Ureter (tissue), 1 donor: ENCODE measurements around the gene RPGRIP1L. TPM values are rescaled to one million over a fixed set of nuclear protein-coding genes. Genes with fewer than 3 reads are reported as not detected.

Experiments used
- total RNA-seq: library from RNA; stranded (reverse); gene quantifications from one replicate; pipeline ENCODE4 v1.2.4, GENCODE V29; 2023
- donor health status: DM: yes; HTN: yes; CAD: no.

The RPGRIP1L gene
- total RNA-seq, 1 donor from 2014 or later = 14.1 TPM

Other genes starting within 250 kb of the RPGRIP1L start
- 59.6 TPM for gene AKTIP, start 200.7 kb downstream of the RPGRIP1L start, total RNA-seq
- gene FTO, start 297 bp upstream of the RPGRIP1L start, total RNA-seq = 116 TPM